Measurements from ENCODE around the gene NMT1. TPM values are rescaled to one million over a fixed set of nuclear protein-coding genes. Genes with fewer than 3 reads are reported as not detected.

NMT1 gene
- total RNA-seq, 2 experiments from 2014 or later, result 61.1 to 62.2 TPM

GRCh38 chr17:45091778-45092425 is 30.8 kb downstream of the NMT1 start:
- Histone ChIP-seq H3K27ac (ENCODE audit: low read depth in 1 of 2, low read length in 2 of 2) (no peak overlapping the region), H3K4me3 (ENCODE audit: low read length) (no peak overlapping the region), H3K4me1 (ENCODE audit: insufficient read depth, low read length) (no peaks in the 10 kb centered on the region), H3K27me3 (ENCODE audit: control insufficient read depth in 1 of 2, insufficient read depth in 2 of 2, low read length in 2 of 2) (no peaks in the 10 kb centered on the region), H3K36me3 (ENCODE audit: insufficient read depth, low read length) (peaks cover 94% of the 10 kb centered on the region), H3K9me3 (ENCODE audit: control insufficient read depth in 1 of 2, insufficient read depth in 1 of 2, low read length in 2 of 2) (no peaks in the 10 kb centered on the region)
- H3K36me3 Mint-ChIP-seq (ENCODE audit: low read depth), result peaks cover 89% of the 10 kb centered on the region
- H3K27ac Mint-ChIP-seq, result no peak overlapping the region
- intact Hi-C loops (cut with DNase I, micrococcal nuclease), result no loop called here
- no peaks in the 10 kb centered on the region for H3K27me3 Mint-ChIP-seq
- no peaks in the 10 kb centered on the region for H3K9me3 Mint-ChIP-seq
- CTCF ChIA-PET, result no interaction called here
- no peak for TF ChIP-seq CTCF (IDR thresholded peaks at IDR 0.05)
- DNase-seq, result no peak
- no peaks in the 10 kb centered on the region for H3K4me1 Mint-ChIP-seq (ENCODE audit: low read depth)
- H3K4me3 Mint-ChIP-seq, result no peak overlapping the region
- no peak for ATAC-seq (ENCODE audit: poor library complexity)
- POLR2A ChIA-PET, result no interaction called here

- ATAC-seq (ENCODE audit: poor library complexity), result no peak
- H3K4me3 Mint-ChIP-seq, result no peak overlapping the region
- H3K27me3 Mint-ChIP-seq, result no peaks in the 10 kb centered on the region
- DNase-seq, result no peak
- POLR2A ChIA-PET, result no interaction called here
- no peaks in the 10 kb centered on the region for H3K4me1 ChIP-seq (ENCODE audit: insufficient read depth, low read length)
- no peak for TF ChIP-seq CTCF (IDR thresholded peaks at IDR 0.05)
- H3K27ac Mint-ChIP-seq, result no peak overlapping the region
- no peaks in the 10 kb centered on the region for H3K27me3 ChIP-seq (ENCODE audit: control insufficient read depth in 1 of 2, insufficient read depth in 2 of 2, low read length in 2 of 2)
- CTCF ChIA-PET, result no interaction called here
- H3K9me3 Mint-ChIP-seq, result no peaks in the 10 kb centered on the region
- H3K9me3 ChIP-seq (ENCODE audit: control insufficient read depth in 1 of 2, insufficient read depth in 1 of 2, low read length in 2 of 2), result no peaks in the 10 kb centered on the region
- no peaks in the 10 kb centered on the region for H3K4me1 Mint-ChIP-seq (ENCODE audit: low read depth)
- H3K36me3 Mint-ChIP-seq (ENCODE audit: low read depth), result peaks cover 89% of the 10 kb centered on the region
- no peak overlapping the region for H3K27ac ChIP-seq (ENCODE audit: low read depth in 1 of 2, low read length in 2 of 2)
- intact Hi-C loops (cut with DNase I, micrococcal nuclease), result no loop called here
- peaks cover 94% of the 10 kb centered on the region for H3K36me3 ChIP-seq (ENCODE audit: insufficient read depth, low read length)
- H3K4me3 ChIP-seq (ENCODE audit: low read length), result no peak overlapping the region
These were observed 31.9 kb downstream of the NMT1 start for GRCh38 chr17:45092911-45093430.

DNA sequence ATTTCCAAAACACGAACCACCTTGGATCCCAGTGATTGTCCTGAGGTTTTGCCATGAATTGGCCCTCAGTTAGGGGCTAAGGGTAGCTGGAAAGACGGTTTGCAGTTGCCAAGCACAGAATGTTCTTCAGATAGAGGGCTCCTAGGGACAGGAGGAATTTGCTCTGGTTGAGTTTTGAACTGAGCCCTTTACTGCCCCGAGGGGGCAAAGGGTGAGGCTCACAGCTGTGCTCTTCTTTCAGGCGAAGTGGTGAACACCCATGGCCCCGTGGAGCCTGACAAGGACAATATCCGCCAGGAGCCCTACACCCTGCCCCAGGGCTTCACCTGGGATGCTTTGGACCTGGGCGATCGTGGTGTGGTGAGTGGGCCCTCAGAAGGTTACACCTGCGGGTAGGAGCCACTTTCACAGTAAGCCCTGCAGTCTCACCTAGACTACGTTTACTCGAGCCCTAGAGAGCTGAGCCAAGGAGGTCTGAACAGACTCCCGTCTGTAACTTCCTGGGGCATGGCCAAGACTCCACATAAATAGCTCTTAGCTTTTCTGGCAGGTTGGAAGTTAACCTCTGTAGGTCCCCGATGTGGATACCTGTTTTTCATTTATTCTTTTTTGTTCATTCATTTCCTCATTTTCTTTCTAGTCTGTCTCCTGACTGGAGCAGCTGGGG is 32.5 kb downstream of the NMT1 start:
- H3K9me3 Mint-ChIP-seq, result no peaks in the 10 kb centered on the region
- CTCF ChIA-PET, result no interaction called here

More for the DNA sequence above, 32.5 kb downstream of the NMT1 start:
- TF ChIP-seq CTCF (IDR thresholded peaks at IDR 0.05), result no peak
- Histone ChIP-seq H3K27me3 (ENCODE audit: control insufficient read depth in 1 of 2, insufficient read depth in 2 of 2, low read length in 2 of 2) (no peaks in the 10 kb centered on the region), H3K36me3 (ENCODE audit: insufficient read depth, low read length) (peaks cover 94% of the 10 kb centered on the region), H3K9me3 (ENCODE audit: control insufficient read depth in 1 of 2, insufficient read depth in 1 of 2, low read length in 2 of 2) (no peaks in the 10 kb centered on the region), H3K4me1 (ENCODE audit: insufficient read depth, low read length) (no peaks in the 10 kb centered on the region), H3K27ac (ENCODE audit: low read depth in 1 of 2, low read length in 2 of 2) (no peak overlapping the region), H3K4me3 (ENCODE audit: low read length) (no peak overlapping the region)
- ATAC-seq (ENCODE audit: poor library complexity) (no peak), DNase-seq (no peak)
- Mint-ChIP-seq H3K27ac (no peak overlapping the region), H3K4me1 (ENCODE audit: low read depth) (no peaks in the 10 kb centered on the region), H3K4me3 (no peak overlapping the region), H3K36me3 (ENCODE audit: low read depth) (peaks cover 89% of the 10 kb centered on the region), H3K27me3 (no peaks in the 10 kb centered on the region)
- POLR2A ChIA-PET, result no interaction called here
- intact Hi-C loops (cut with DNase I, micrococcal nuclease), result no loop called here
